ENCODE results near the gene TRIM14.

The TRIM14 gene

DNA sequence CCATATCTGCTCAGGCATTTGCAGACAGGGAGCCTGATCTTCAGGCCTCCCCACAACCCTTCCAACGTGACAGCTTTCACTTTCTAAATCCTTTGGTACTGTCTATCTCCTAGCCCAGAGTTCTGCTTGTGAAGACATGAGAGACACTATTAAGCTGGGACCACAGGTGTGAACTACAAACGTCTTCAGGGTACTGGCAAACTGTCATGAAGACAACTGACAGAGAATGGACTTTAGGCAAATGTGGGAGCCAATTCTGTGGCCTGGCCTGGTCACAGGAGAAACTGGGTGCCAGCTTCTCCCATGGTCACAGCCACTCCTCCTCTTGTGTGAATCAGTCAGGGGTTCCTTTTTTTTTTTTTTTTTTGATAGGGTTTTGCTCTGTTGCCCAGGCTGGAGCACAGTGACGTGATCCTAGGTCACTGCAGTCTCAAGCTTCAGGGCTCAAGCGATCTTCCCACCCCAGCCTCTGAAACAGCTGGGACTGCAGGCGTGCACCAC is 10.4 kb downstream of the TRIM14 start:
- ATAC-seq (replicated peaks), result peak; percentile 86 to 87
- H3K27ac Mint-ChIP-seq, result peak overlapping the region; percentile 95
- peaks cover 37 to 71% of the 10 kb centered on the region in 2 donors for H3K4me1 Mint-ChIP-seq
- peaks cover 5 to 25% of the 10 kb centered on the region in 2 donors for H3K36me3 Mint-ChIP-seq
- H3K9me3 Mint-ChIP-seq, result no peaks in the 10 kb centered on the region
- H3K27me3 Mint-ChIP-seq, result no peaks in the 10 kb centered on the region
- H3K4me3 Mint-ChIP-seq, result peak overlapping the region; percentile 68 to 79
- peak; percentile 32 for DNase-seq

- H3K4me1 Mint-ChIP-seq, result peaks cover 38 to 73% of the 10 kb centered on the region in 2 donors
- ATAC-seq (replicated peaks), result peak; percentile 24 to 27
- H3K9me3 Mint-ChIP-seq, result no peaks in the 10 kb centered on the region
- H3K27ac Mint-ChIP-seq, result peak overlapping the region; percentile 95
- no peaks in the 10 kb centered on the region for H3K27me3 Mint-ChIP-seq
- H3K36me3 Mint-ChIP-seq, result peaks cover 5 to 25% of the 10 kb centered on the region in 2 donors
- no peak for DNase-seq
- peak overlapping the region in 1 of 2 donors; percentile 28 for H3K4me3 Mint-ChIP-seq
These were observed 11.1 kb downstream of the TRIM14 start for GRCh38 chr9:98107926-98108325.

GRCh38 chr9:98105006-98105405 is 14.0 kb downstream of the TRIM14 start:
- DNase-seq (no peak), ATAC-seq (replicated peaks) (no peak)
- Mint-ChIP-seq H3K9me3 (no peaks in the 10 kb centered on the region), H3K4me3 (no peak overlapping the region), H3K27ac (no peak overlapping the region), H3K4me1 (peaks cover 41 to 80% of the 10 kb centered on the region in 2 donors), H3K36me3 (peaks cover 5 to 22% of the 10 kb centered on the region in 2 donors), H3K27me3 (no peaks in the 10 kb centered on the region)

DNA sequence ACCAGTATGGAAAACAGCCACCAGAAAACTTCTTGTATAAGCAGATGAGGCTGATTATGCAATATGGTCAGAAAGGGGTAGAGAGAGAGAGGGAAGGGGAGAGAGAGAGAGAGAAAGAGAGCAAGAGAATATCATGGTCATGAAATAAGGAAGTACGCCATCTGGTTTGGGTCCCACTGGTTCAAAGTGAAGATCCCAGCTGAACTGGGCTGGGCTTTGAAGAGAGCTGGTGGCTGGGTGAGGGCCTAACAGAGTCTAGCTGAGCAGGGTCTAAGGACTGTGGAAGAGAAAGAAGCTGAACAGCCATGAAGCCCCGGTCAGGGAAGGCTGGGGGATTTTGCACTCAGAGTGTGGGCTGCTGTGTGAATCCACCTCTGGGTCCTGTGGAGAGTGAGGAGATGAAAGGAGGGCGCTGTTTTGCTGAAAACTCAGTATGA is 14.6 kb downstream of the TRIM14 start:
- no peak overlapping the region for H3K4me3 Mint-ChIP-seq
- no peaks in the 10 kb centered on the region for H3K9me3 Mint-ChIP-seq
- H3K36me3 Mint-ChIP-seq, result peaks cover 6 to 23% of the 10 kb centered on the region in 2 donors
- no peak for DNase-seq
- H3K27me3 Mint-ChIP-seq, result no peaks in the 10 kb centered on the region
- peak overlapping the region; percentile 87 for H3K27ac Mint-ChIP-seq
- ATAC-seq (replicated peaks), result peak in 1 of 2 donors; percentile 10
- peaks cover 44 to 81% of the 10 kb centered on the region in 2 donors for H3K4me1 Mint-ChIP-seq

- Mint-ChIP-seq H3K4me1 (peaks cover 35 to 57% of the 10 kb centered on the region in 2 donors), H3K9me3 (no peaks in the 10 kb centered on the region), H3K36me3 (peaks cover 6 to 25% of the 10 kb centered on the region in 2 donors), H3K27ac (peak overlapping the region; percentile 1), H3K27me3 (no peaks in the 10 kb centered on the region), H3K4me3 (peak overlapping the region; percentile 46 to 64)
- ATAC-seq (replicated peaks), result peak; percentile 98 to 99
- peak; percentile 59 for DNase-seq
These were observed 17.2 kb downstream of the TRIM14 start for GRCh38 chr9:98101868-98102273.

DNA sequence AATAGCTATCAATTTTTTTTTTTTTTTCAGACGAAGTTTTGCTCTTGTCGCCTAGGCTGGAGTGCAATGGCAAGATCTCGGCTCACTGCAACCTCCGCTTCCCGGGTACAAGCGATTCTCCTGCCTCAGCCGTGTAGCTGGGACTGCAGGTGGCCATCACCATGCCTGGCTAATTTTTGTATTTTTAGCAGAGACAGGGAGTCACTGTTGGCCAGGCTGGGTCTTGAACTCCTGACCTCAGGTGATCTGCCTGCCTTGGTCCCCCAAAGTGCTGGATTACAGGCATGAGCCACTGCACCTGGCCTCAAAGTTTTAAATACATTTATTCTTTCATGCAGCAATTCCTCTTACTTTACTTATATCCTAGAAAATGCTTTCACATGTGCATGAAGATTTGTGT is 17.6 kb downstream of the TRIM14 start:
- H3K27me3 Mint-ChIP-seq, result no peaks in the 10 kb centered on the region
- H3K9me3 Mint-ChIP-seq, result no peaks in the 10 kb centered on the region
- ATAC-seq (replicated peaks) (no peak), DNase-seq (no peak)
- peaks cover 6 to 27% of the 10 kb centered on the region in 2 donors for H3K36me3 Mint-ChIP-seq
- peak overlapping the region in 1 of 2 donors; percentile 64 for H3K4me3 Mint-ChIP-seq
- peaks cover 34 to 52% of the 10 kb centered on the region in 2 donors for H3K4me1 Mint-ChIP-seq
- peak overlapping the region; percentile 1 for H3K27ac Mint-ChIP-seq

DNA sequence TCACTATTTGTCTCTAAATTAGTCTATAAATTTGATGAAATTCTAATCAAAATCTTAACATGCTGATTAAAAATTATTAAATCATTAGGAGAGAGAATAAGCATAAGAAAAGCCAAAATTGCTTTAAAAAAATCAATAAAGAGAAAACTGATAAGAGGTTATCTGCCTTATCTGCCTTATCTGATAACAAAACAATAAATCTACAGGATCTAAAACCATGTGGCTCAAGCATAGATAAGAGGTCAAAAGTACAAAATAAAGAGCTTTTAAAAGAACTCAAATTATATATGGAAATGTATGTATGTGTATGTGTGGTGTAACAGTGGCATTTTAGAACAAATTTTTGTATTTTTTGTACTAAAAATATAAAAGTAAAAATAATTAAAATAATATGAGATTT is 18.6 kb downstream of the TRIM14 start:
- Mint-ChIP-seq H3K9me3 (no peaks in the 10 kb centered on the region), H3K4me3 (no peak overlapping the region), H3K4me1 (peaks cover 28 to 43% of the 10 kb centered on the region in 2 donors), H3K27me3 (no peaks in the 10 kb centered on the region), H3K27ac (no peak overlapping the region), H3K36me3 (peaks cover 4 to 32% of the 10 kb centered on the region in 2 donors)
- ATAC-seq (replicated peaks) (no peak), DNase-seq (no peak)

- H3K36me3 Mint-ChIP-seq, result peaks cover 7 to 34% of the 10 kb centered on the region in 2 donors
- no peaks in the 10 kb centered on the region for H3K9me3 Mint-ChIP-seq
- H3K4me3 Mint-ChIP-seq, result no peak overlapping the region
- H3K27me3 Mint-ChIP-seq, result no peaks in the 10 kb centered on the region
- peaks cover 27 to 38% of the 10 kb centered on the region in 2 donors for H3K4me1 Mint-ChIP-seq
- ATAC-seq (replicated peaks), result no peak
- DNase-seq, result no peak
- no peak overlapping the region for H3K27ac Mint-ChIP-seq
These were observed 19.1 kb downstream of the TRIM14 start for GRCh38 chr9:98099898-98100297.

DNA sequence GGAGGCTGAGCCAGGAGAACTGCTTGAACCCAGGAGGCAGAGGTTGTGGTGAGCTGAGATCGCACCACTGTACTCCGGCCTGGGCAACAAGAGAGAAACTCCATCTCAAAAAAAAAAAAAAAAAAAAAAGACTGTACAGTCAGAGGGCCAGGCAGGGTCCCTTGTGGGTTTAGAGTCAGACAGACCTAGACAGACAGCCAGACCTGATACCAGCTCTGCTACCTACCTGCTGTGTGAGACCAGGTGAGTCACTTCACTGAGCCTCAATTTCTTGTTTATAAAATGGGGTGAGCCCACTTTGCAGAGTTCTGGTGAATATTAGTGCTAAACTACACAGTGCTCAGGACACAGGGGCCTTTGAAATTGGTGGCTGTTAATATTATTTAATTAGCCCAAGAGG is 19.7 kb downstream of the TRIM14 start:
- ATAC-seq (replicated peaks) (no peak), DNase-seq (no peak)
- peaks cover 10 to 34% of the 10 kb centered on the region in 2 donors for H3K36me3 Mint-ChIP-seq
- H3K4me3 Mint-ChIP-seq, result no peak overlapping the region
- no peak overlapping the region for H3K27ac Mint-ChIP-seq
- no peaks in the 10 kb centered on the region for H3K9me3 Mint-ChIP-seq
- H3K27me3 Mint-ChIP-seq, result no peaks in the 10 kb centered on the region
- H3K4me1 Mint-ChIP-seq, result peaks cover 24 to 32% of the 10 kb centered on the region in 2 donors

DNA sequence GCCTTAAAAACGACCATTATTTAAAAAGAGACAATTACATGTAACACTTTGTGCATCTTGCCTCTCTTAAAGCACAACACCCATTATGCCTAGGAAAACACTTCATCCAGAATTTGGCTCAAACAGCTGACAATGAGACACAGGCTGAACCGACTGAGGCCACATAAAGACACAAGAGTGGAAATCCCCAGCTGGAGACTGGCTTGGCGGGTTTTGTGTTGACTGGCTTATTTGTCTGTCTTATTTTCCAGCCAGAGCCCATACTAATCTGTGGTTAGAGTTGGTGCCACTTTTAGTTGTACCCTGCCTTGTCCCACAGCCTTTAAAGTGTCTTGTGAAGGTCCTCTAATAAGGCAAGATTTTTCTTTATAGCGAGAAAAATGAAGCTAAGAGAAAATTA is 21.2 kb downstream of the TRIM14 start:
- no peaks in the 10 kb centered on the region for H3K9me3 Mint-ChIP-seq
- no peak overlapping the region for H3K4me3 Mint-ChIP-seq
- H3K27ac Mint-ChIP-seq, result no peak overlapping the region
- no peaks in the 10 kb centered on the region for H3K27me3 Mint-ChIP-seq
- peaks cover 17 to 22% of the 10 kb centered on the region in 2 donors for H3K4me1 Mint-ChIP-seq
- peaks cover 15 to 41% of the 10 kb centered on the region in 2 donors for H3K36me3 Mint-ChIP-seq
- ATAC-seq (replicated peaks) (no peak), DNase-seq (no peak)

- DNase-seq (no peak), ATAC-seq (replicated peaks) (no peak)
- H3K4me1 Mint-ChIP-seq, result peaks cover 8 to 10% of the 10 kb centered on the region in 2 donors
- peaks cover 17 to 45% of the 10 kb centered on the region in 2 donors for H3K36me3 Mint-ChIP-seq
- H3K9me3 Mint-ChIP-seq, result no peaks in the 10 kb centered on the region
- H3K27ac Mint-ChIP-seq, result no peak overlapping the region
- H3K27me3 Mint-ChIP-seq, result no peaks in the 10 kb centered on the region
- no peak overlapping the region for H3K4me3 Mint-ChIP-seq
These were observed 22.9 kb downstream of the TRIM14 start for GRCh38 chr9:98096091-98096490.

GRCh38 chr9:98095401-98095800 is 23.6 kb downstream of the TRIM14 start:
- Mint-ChIP-seq H3K4me1 (peaks cover 8 to 10% of the 10 kb centered on the region in 2 donors), H3K36me3 (peaks cover 17 to 45% of the 10 kb centered on the region in 2 donors), H3K27ac (no peak overlapping the region), H3K27me3 (no peaks in the 10 kb centered on the region), H3K9me3 (no peaks in the 10 kb centered on the region), H3K4me3 (no peak overlapping the region)
- ATAC-seq (replicated peaks) (no peak), DNase-seq (no peak)

- Mint-ChIP-seq H3K4me3 (no peak overlapping the region), H3K27me3 (no peaks in the 10 kb centered on the region), H3K36me3 (peaks cover 16 to 45% of the 10 kb centered on the region in 2 donors), H3K27ac (no peak overlapping the region), H3K9me3 (no peaks in the 10 kb centered on the region), H3K4me1 (peaks cover 4 to 7% of the 10 kb centered on the region in 2 donors)
- no peak for ATAC-seq (replicated peaks)
- no peak for DNase-seq
These were observed 24.2 kb downstream of the TRIM14 start for GRCh38 chr9:98094851-98095250.

- no peak for ATAC-seq (replicated peaks)
- DNase-seq, result no peak
- Mint-ChIP-seq H3K36me3 (peaks cover 16 to 47% of the 10 kb centered on the region in 2 donors), H3K27me3 (no peaks in the 10 kb centered on the region), H3K4me3 (no peak overlapping the region), H3K9me3 (no peaks in the 10 kb centered on the region), H3K27ac (no peak overlapping the region), H3K4me1 (peaks cover 0 to 7% of the 10 kb centered on the region in 2 donors)
These were observed 24.7 kb downstream of the TRIM14 start for GRCh38 chr9:98094316-98094715.

- Mint-ChIP-seq H3K27me3 (no peaks in the 10 kb centered on the region), H3K27ac (no peak overlapping the region), H3K36me3 (peaks cover 19 to 47% of the 10 kb centered on the region in 2 donors), H3K9me3 (no peaks in the 10 kb centered on the region), H3K4me3 (no peak overlapping the region), H3K4me1 (peaks cover 0 to 7% of the 10 kb centered on the region in 2 donors)
- no peak for DNase-seq
- ATAC-seq (replicated peaks), result no peak
These were observed 26.4 kb downstream of the TRIM14 start for GRCh38 chr9:98092613-98092931.
